Ecto neural progenitor cell (in vitro differentiated cells): ENCODE results near the gene PBX3.

ENCODE experiments used
- DNase-seq: peaks from one replicate; pipeline ENCODE4 v3.0.0-alpha.2; 2018; ENCODE audit warnings: low spot score

Gene PBX3

GRCh38 chr9:125747053-125747764, at the start of gene PBX3:
PBX3 (plus strand) TSS chr9:125747373.
- DNase-seq, result peak; percentile 79

- DNase-seq, result no peak
These were observed 47.3 kb upstream of the PBX3 start for GRCh38 chr9:125699870-125700269.

- DNase-seq, result no peak
These were observed 46.4 kb upstream of the PBX3 start for GRCh38 chr9:125700791-125701190.

- no peak for DNase-seq
These were observed 45.8 kb upstream of the PBX3 start for GRCh38 chr9:125701351-125701750.

GRCh38 chr9:125703662-125704061, 43.5 kb upstream of the PBX3 start:
- no peak for DNase-seq

- no peak for DNase-seq
These were observed 41.3 kb upstream of the PBX3 start for GRCh38 chr9:125705893-125706292.

- DNase-seq, result peak; percentile 97
These were observed 40.3 kb upstream of the PBX3 start, which contains the start of gene MAPKAP1 for GRCh38 chr9:125706651-125707471. MAPKAP1 (minus strand) TSS chr9:125707208; CDS start chr9:125672574, 34,634 bp downstream.

GRCh38 chr9:125707472-125707804, 39.7 kb upstream of the PBX3 start:
- no peak for DNase-seq

- DNase-seq, result no peak
These were observed 20.6 kb upstream of the PBX3 start for GRCh38 chr9:125726456-125727132.

GRCh38 chr9:125730168-125730567, 17.0 kb upstream of the PBX3 start:
- no peak for DNase-seq

- peak; percentile 64 for DNase-seq
These were observed 14.6 kb upstream of the PBX3 start for GRCh38 chr9:125732562-125732961.

GRCh38 chr9:125739436-125739835, 7.7 kb upstream of the PBX3 start:
- DNase-seq, result no peak

- DNase-seq, result no peak
These were observed 4.5 kb upstream of the PBX3 start for GRCh38 chr9:125742657-125743056.

- DNase-seq, result no peak
These were observed 3.3 kb upstream of the PBX3 start for GRCh38 chr9:125743682-125744428.

GRCh38 chr9:125744616-125745015, 2.6 kb upstream of the PBX3 start:
- no peak for DNase-seq

- no peak for DNase-seq
These were observed 2.2 kb upstream of the PBX3 start for GRCh38 chr9:125745018-125745417.

- no peak for DNase-seq
These were observed 1.5 kb upstream of the PBX3 start for GRCh38 chr9:125745682-125746016.

- DNase-seq, result peak; percentile 95
These were observed 978 bp upstream of the PBX3 start for GRCh38 chr9:125746017-125746773.

GRCh38 chr9:125746774-125747052, 460 bp upstream of the PBX3 start:
- DNase-seq, result no peak

GRCh38 chr9:125747765-125748445, 732 bp downstream of the PBX3 start:
- DNase-seq, result peak; percentile 58

- DNase-seq, result peak; percentile 51
These were observed 1.4 kb downstream of the PBX3 start for GRCh38 chr9:125748446-125749099.
